NCI-H1092 (cell line): ENCODE data around the gene TEX2.
"Not testable (repeated sequence)": the region's sequence is repeated elsewhere in the genome, so short reads cannot be mapped to it uniquely, and the experiment has no call there.

Experiments
- DNase-seq: peaks from one replicate; lab custom pipeline; 2025; lab: John Stamatoyannopoulos, UW

The TEX2 gene

GRCh38 chr17:64183815-64184214 is 79.2 kb downstream of the TEX2 start:
- no peak for DNase-seq

GRCh38 chr17:64182325-64183012 is 80.6 kb downstream of the TEX2 start:
- no peak for DNase-seq

GRCh38 chr17:64180089-64181073 is 82.7 kb downstream of the TEX2 start:
- no peak for DNase-seq

- DNase-seq, result not testable (repeated sequence)
Observed at GRCh38 chr17:64179024-64179423, 84.0 kb downstream of the TEX2 start.

GRCh38 chr17:64178011-64178825 is 84.8 kb downstream of the TEX2 start:
- DNase-seq, result no peak

GRCh38 chr17:64177311-64178010 is 85.6 kb downstream of the TEX2 start:
- DNase-seq, result no peak

GRCh38 chr17:64176556-64176955 is 86.5 kb downstream of the TEX2 start:
- DNase-seq, result no peak

GRCh38 chr17:64174686-64175456 is 88.2 kb downstream of the TEX2 start:
- DNase-seq, result no peak

- no peak for DNase-seq
Observed at GRCh38 chr17:64173646-64174045, 89.4 kb downstream of the TEX2 start.

GRCh38 chr17:64172510-64172909 is 90.5 kb downstream of the TEX2 start:
- no peak for DNase-seq

GRCh38 chr17:64171041-64171440 is 92.0 kb downstream of the TEX2 start:
- DNase-seq, result no peak

- no peak for DNase-seq
Observed at GRCh38 chr17:64170286-64170685, 92.8 kb downstream of the TEX2 start.

GRCh38 chr17:64167666-64168065 is 95.4 kb downstream of the TEX2 start:
- not testable (repeated sequence) for DNase-seq

- DNase-seq, result no peak
Observed at GRCh38 chr17:64166876-64167275, 96.2 kb downstream of the TEX2 start.

GRCh38 chr17:64165347-64165746 is 97.7 kb downstream of the TEX2 start:
- DNase-seq, result no peak

- no peak for DNase-seq
Observed at GRCh38 chr17:64164596-64165285, 98.3 kb downstream of the TEX2 start.

- DNase-seq, result no peak
Observed at GRCh38 chr17:64163468-64163867, 99.6 kb downstream of the TEX2 start.

GRCh38 chr17:64162554-64162953 is 100.5 kb downstream of the TEX2 start:
- DNase-seq, result no peak

GRCh38 chr17:64161380-64162176 is 101.5 kb downstream of the TEX2 start:
- DNase-seq, result no peak
